HCT116 (cell line): Measurements from ENCODE around the gene KCNJ10. TPM values are rescaled to one million over a fixed set of nuclear protein-coding genes. Genes with fewer than 3 reads are reported as not detected.

Source experiments
- ATAC-seq: fragments of 200-7000 bp; cut with Tn5 transposase; 2 replicates; pipeline ENCODE4 v1.9.1; 2020; ENCODE audit warnings: mild to moderate bottlenecking, moderate library complexity
- BruUV-seq: library from RNA; stranded (reverse); fragments of 400-500 nt; replicated peaks from 2 replicates; lab custom pipeline; 2021; lab: Mats Ljungman, UMichigan
- CTCF ChIA-PET: fragments of 300-600 bp; sonication (Branson Sonifier 250); formaldehyde crosslinking; loops from one replicate; lab custom pipeline; 2021; ENCODE audit warnings: antibody characterized with exemption; lab: Charles Lee
- POLR2A ChIA-PET: fragments of 300-600, 350-600 bp; sonication (Branson Sonifier 250); formaldehyde crosslinking; loops from one replicate; lab custom pipeline; 2021; ENCODE audit warnings: antibody characterized with exemption; lab: Charles Lee
- RAD21 ChIA-PET, 2 experiments: fragments of 300-600 bp; sonication (Branson Sonifier 250); formaldehyde crosslinking; loops; one replicate each; lab custom pipeline; 2023; ENCODE audit warnings: low total read pairs in 2 of 2; ENCODE audit not compliant: uncharacterized antibody in 2 of 2, unreplicated experiment in 2 of 2, low non-redundant PET in 1 of 2; lab: Charles Lee
- DNase-seq: peaks from one replicate; pipeline ENCODE4 v3.0.0-alpha.2; 2010; ENCODE audit warnings: low read depth, low spot score
- H2AFZ ChIP-seq: fragments of 200-600 bp; shearing (Covaris generic), sonication (generic); 2 replicates; pipeline ENCODE4 v1.6.1; 2017; ENCODE audit warnings: low read depth, mixed run types, mixed read lengths, antibody characterized with exemption, low read length; ENCODE audit not compliant: poor library complexity, severe bottlenecking
- H3K27ac ChIP-seq: 2 replicates; pipeline ENCODE4 v1.5.1; 2012; ENCODE audit warnings: low read depth, low read length
- H3K27me3 ChIP-seq: fragments of 200-600 bp; sonication (generic); 2 replicates; pipeline ENCODE4 v1.6.1; 2016; ENCODE audit warnings: mixed run types, low read length, mixed read lengths; ENCODE audit not compliant: insufficient read depth
- H3K36me3 ChIP-seq, 2 experiments: fragments of 200-500 bp in 1 of 2; fragments of 200-600 bp in 1 of 2; sonication (Bioruptor generic) in 1 of 2; sonication (generic) in 1 of 2; 2 replicates each; pipeline versions ENCODE4 v1.5.1 to v1.6.1; 2014 to 2016; ENCODE audit warnings: low read length in 2 of 2, inconsistent platforms in 1 of 2, mixed read lengths in 1 of 2, mixed run types in 1 of 2; ENCODE audit not compliant: insufficient read depth in 2 of 2, control insufficient read depth in 1 of 2
- H3K4me1 ChIP-seq, 2 experiments: fragments of 200-600 bp in 1 of 2; sonication (generic) in 1 of 2; 2 replicates each; pipeline versions ENCODE4 v1.5.1 to v1.6.1; 2012 to 2017; ENCODE audit warnings: low read length in 2 of 2, inconsistent platforms in 1 of 2, mild to moderate bottlenecking in 1 of 2, mixed read lengths in 1 of 2, mixed run types in 1 of 2, moderate library complexity in 1 of 2; ENCODE audit not compliant: insufficient read depth in 2 of 2, control insufficient read depth in 1 of 2
- H3K4me2 ChIP-seq: fragments of 200-600 bp; sonication (generic); 2 replicates; pipeline ENCODE4 v1.6.1; 2017; ENCODE audit warnings: mixed run types, low read length, mixed read lengths
- H3K4me3 ChIP-seq, 2 experiments: fragments of 200-600 bp in 1 of 2; sonication (generic) in 1 of 2; replicated peaks in 1 of 2; 2 replicates each; pipeline ENCODE4 v1.5.1; 2011 to 2016; ENCODE audit warnings: low read length in 2 of 2, control low read depth in 1 of 2, low read depth in 1 of 2, mild to moderate bottlenecking in 1 of 2, mixed read lengths in 1 of 2, mixed run types in 1 of 2
- H3K79me2 ChIP-seq: fragments of 200-600 bp; sonication (generic); 2 replicates; pipeline ENCODE4 v1.6.1; 2017; ENCODE audit warnings: mild to moderate bottlenecking, mixed run types, low read length, moderate library complexity, mixed read lengths; ENCODE audit not compliant: insufficient read depth
- H3K9ac ChIP-seq: fragments of 200-600 bp; sonication (generic); 2 replicates; pipeline ENCODE4 v1.6.1; 2016; ENCODE audit warnings: low read length, mixed read lengths
- H3K9me2 ChIP-seq: fragments of 200-600 bp; sonication (generic), shearing (Covaris generic); 2 replicates; pipeline ENCODE4 v1.6.1; 2017; ENCODE audit warnings: mixed run types, mild to moderate bottlenecking, moderate library complexity; ENCODE audit not compliant: insufficient read depth
- H3K9me3 ChIP-seq, 2 experiments: fragments of 200-500 bp in 1 of 2; fragments of 200-600 bp in 1 of 2; sonication (Bioruptor generic) in 1 of 2; sonication (generic) in 1 of 2; 2 replicates each; pipeline ENCODE4 v1.6.1; 2014 to 2017; ENCODE audit warnings: low read length in 2 of 2, mixed read lengths in 2 of 2, inconsistent platforms in 1 of 2, low read depth in 1 of 2, mild to moderate bottlenecking in 1 of 2, mixed run types in 1 of 2, moderate library complexity in 1 of 2; ENCODE audit not compliant: control insufficient read depth in 1 of 2, insufficient read depth in 1 of 2
- H4K20me1 ChIP-seq: fragments of 200-600 bp; sonication (generic), shearing (Covaris generic); 2 replicates; pipeline ENCODE4 v1.6.1; 2017; ENCODE audit warnings: mixed run types, mild to moderate bottlenecking, moderate library complexity; ENCODE audit not compliant: insufficient read depth
- CBX3 ChIP-seq: IDR thresholded peaks from 2 replicates; pipeline ENCODE4 v1.6.1; 2012; ENCODE audit warnings: low read depth
- RAD21 ChIP-seq: IDR thresholded peaks from 2 replicates; pipeline ENCODE4 v1.6.1; 2012; ENCODE audit warnings: low read depth, mild to moderate bottlenecking
- SRF ChIP-seq: IDR thresholded peaks from 2 replicates; pipeline ENCODE4 v1.6.1; 2012; ENCODE audit warnings: low read depth
- YY1 ChIP-seq: IDR thresholded peaks from 2 replicates; pipeline ENCODE4 v1.6.1; 2011; ENCODE audit warnings: low read length, low read depth, moderate library complexity, mild to moderate bottlenecking; ENCODE audit not compliant: insufficient replicate concordance; ENCODE audit errors: extremely low read depth
- intact Hi-C: fragments of 100-400 bp; cut with micrococcal nuclease; formaldehyde crosslinking; loops from 2 replicates; pipeline ENCODE4 v1.10.0; 2022
- total RNA-seq: library from RNA; stranded (reverse); gene quantifications from one replicate; pipeline ENCODE4 v1.2.1, GENCODE V29; 2021; ENCODE audit not compliant: unreplicated experiment
- TF ChIP-seq, protein P1 (sequence below), 3 experiments: fragments of 200-600 bp in 1 of 3; sonication (generic) in 1 of 3; IDR thresholded peaks in 2 of 3; conservative IDR thresholded peaks in 1 of 3; 2 replicates each; pipeline ENCODE4 v1.5.1; 2012 to 2017; ENCODE audit warnings: low read depth in 2 of 3, low read length in 2 of 3, antibody characterized with exemption in 1 of 3, borderline replicate concordance in 1 of 3, control low read depth in 1 of 3, mild to moderate bottlenecking in 1 of 3, mixed read lengths in 1 of 3, mixed run types in 1 of 3, moderate library complexity in 1 of 3; ENCODE audit not compliant: insufficient read depth in 1 of 3

Gene KCNJ10
- total RNA-seq, 1 experiment from 2014 or later: 0.57 TPM

DNA sequence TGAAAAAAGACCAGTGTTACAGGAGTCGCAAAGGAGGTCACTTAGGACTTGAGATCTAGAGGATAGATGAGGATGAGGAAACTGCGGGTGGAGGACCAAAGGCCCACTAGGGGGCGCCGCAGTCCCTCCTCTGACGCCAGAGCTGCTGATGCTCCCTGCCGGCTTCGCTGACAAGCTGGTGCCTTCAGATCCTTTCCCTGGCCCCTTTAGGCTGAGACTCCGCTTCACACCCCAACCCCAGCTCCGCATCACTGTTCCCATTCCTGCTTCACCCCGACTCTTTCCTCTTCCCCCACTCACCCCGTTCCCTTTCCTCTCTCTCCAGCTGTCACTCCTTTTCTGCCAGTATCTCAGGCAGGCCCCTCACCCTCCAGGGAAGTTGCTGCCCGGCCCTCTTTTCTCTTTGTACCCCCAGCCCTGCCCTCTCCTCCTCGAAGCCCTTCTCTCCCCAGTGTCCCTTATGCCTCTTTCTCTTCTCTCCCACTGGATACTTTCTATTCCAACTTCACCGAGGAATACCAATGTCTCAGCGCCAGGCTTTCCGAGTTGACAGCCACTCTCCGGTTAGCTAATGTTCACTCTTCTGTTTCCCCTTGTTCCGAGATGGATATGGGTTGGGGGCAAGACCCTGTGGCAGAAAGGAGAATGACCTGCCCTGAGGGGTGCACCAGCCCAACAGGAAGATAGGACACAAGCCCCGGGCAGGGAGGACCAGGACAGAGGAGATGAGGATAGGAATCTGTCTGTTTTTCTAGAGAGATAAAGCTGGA is 15.9 kb upstream of the KCNJ10 start:
- no peak overlapping the region for H2AFZ ChIP-seq
- H3K36me3 ChIP-seq: no peaks in the 10 kb centered on the region
- POLR2A ChIA-PET: interaction anchor here (0.6 kb wide), 1 partner anchor 177 kb away, joined by 3 read pairs; no protein-coding TSS in a partner anchor
- H3K4me1 ChIP-seq: no peaks in the 10 kb centered on the region; a peak in 1 of 4 replicates
- no TSS peak for BruUV-seq
- ATAC-seq (peak; percentile 79), DNase-seq (peak; percentile 44)
- CTCF ChIA-PET: interaction anchor here (0.6 to 3.8 kb wide), 25 partner anchors 9 to 322 kb away, joined by 3 to 30 read pairs (median 4); partner anchors contain the start of genes DCAF8 and IGSF8
- TF ChIP-seq SRF: no peak
- no peak for TF ChIP-seq YY1
- no peak for TF ChIP-seq CBX3
- TF ChIP-seq, protein P1, sequence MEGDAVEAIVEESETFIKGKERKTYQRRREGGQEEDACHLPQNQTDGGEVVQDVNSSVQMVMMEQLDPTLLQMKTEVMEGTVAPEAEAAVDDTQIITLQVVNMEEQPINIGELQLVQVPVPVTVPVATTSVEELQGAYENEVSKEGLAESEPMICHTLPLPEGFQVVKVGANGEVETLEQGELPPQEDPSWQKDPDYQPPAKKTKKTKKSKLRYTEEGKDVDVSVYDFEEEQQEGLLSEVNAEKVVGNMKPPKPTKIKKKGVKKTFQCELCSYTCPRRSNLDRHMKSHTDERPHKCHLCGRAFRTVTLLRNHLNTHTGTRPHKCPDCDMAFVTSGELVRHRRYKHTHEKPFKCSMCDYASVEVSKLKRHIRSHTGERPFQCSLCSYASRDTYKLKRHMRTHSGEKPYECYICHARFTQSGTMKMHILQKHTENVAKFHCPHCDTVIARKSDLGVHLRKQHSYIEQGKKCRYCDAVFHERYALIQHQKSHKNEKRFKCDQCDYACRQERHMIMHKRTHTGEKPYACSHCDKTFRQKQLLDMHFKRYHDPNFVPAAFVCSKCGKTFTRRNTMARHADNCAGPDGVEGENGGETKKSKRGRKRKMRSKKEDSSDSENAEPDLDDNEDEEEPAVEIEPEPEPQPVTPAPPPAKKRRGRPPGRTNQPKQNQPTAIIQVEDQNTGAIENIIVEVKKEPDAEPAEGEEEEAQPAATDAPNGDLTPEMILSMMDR (IDR thresholded peaks at IDR 0.05 in 2 of 3, conservative IDR thresholded peaks at IDR 0.05 in 1 of 3; ENCODE audit: borderline replicate concordance in 1 of 3, insufficient read depth in 1 of 3, low read depth in 2 of 3, low read length in 2 of 3): peak; percentile 74 to 92 (median 78)
- peak; percentile 76 for TF ChIP-seq RAD21
- H3K79me2 ChIP-seq: no peaks in the 10 kb centered on the region
- H3K27ac ChIP-seq: no peak overlapping the region
- intact Hi-C loops: no loop called here
- H3K9me2 ChIP-seq: no peaks in the 10 kb centered on the region
- H3K4me3 ChIP-seq: no peak overlapping the region
- H3K4me2 ChIP-seq: no peak overlapping the region
- peaks cover 9% of the 10 kb centered on the region for H3K27me3 ChIP-seq
- no peak overlapping the region for H3K9ac ChIP-seq
- H3K9me3 ChIP-seq: no peaks in the 10 kb centered on the region
- no peaks in the 10 kb centered on the region for H4K20me1 ChIP-seq
- RAD21 ChIA-PET: interaction anchor here (0.5 to 1.1 kb wide), 4 partner anchors 13 to 290 kb away, joined by 3 to 4 read pairs (median 3); partner anchors contain the start of gene IGSF8 (in 1 of the 2)
